ENCODE results near the gene RBCK1. TPM values are rescaled to one million over a fixed set of nuclear protein-coding genes. Genes with fewer than 3 reads are reported as not detected.
"Not testable (repeated sequence)": the region's sequence is repeated elsewhere in the genome, so short reads cannot be mapped to it uniquely, and the experiment has no call there.

Gene RBCK1
- total and polyA plus RNA-seq, 2 experiments from 2014 or later, result 72.3 to 129 TPM

DNA sequence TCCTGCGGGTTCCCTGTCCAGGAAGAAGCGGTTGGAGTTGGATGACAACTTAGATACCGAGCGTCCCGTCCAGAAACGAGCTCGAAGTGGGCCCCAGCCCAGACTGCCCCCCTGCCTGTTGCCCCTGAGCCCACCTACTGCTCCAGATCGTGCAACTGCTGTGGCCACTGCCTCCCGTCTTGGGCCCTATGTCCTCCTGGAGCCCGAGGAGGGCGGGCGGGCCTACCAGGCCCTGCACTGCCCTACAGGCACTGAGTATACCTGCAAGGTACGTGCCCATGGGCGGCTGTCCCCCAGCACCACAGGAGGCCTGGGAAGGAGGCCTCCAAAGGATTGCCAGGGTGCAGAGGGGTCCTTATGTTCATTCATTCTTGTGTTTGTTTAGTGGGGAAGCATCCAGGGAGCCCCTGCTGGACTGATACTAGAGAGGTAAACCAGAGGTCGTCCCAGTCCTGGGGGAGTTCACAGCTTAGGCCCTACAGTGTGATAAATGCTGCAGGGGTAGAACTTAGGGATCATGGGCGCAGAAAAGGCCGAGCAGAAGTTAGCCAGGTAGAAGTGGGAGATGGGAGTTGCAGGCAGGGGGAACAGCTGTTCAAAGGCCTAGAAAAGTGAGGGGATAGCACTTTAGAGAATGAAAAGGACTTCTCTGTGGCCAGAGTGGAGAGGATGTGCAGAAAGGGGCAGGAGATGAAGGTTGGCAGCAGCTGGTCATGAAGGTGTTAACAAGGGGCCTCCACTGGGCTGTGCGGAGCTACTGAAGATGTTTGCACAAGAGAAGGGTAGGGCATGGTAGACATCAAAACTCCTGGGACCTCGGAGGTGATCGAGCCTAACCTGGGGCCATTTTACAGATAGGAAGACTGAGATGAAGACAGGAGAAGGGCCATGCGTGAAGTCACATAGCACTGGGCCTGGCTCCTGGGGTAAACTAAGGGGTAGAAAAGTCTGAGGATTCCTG lies 19.8 kb upstream of the RBCK1 start:
- TF ChIP-seq EZH2phosphoT487 (IDR thresholded peaks at IDR 0.05; ENCODE audit: insufficient read depth, low read depth) (no peak), EZH2 (IDR thresholded peaks at IDR 0.05; ENCODE audit: insufficient read depth, poor library complexity, severe bottlenecking) (no peak)

DNA sequence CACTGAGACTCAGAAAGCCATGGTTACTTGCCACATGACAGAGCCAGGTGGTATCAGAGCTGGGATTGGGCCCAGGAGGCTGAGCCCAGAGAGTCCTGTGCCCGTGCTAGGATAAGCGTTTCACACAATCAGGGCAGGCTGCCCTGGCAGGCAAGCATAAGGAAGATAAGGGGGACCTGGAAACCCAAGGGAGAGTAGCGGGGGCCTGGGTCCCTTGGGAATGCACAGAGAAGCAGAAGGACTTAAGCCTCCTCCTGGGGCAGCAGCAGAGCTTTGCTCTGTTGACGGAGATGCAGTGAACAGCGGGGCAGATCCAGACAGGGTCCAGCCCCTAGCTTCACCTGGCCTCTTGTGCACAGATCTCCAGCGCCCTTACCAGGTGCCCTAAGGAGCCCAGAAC lies 18.9 kb upstream of the RBCK1 start:
- Histone ChIP-seq H3K27me3 (replicated peaks; ENCODE audit: insufficient read depth) (no peaks in the 10 kb centered on the region), H2AFZ (no peak overlapping the region), H3K27ac (no peak overlapping the region), H3K4me2 (ENCODE audit: unreplicated experiment) (no peak overlapping the region), H3K79me2 (ENCODE audit: insufficient read depth) (peaks cover 41% of the 10 kb centered on the region), H3K9me3 (ENCODE audit: low read depth) (no peaks in the 10 kb centered on the region), H3F3A (ENCODE audit: insufficient read depth) (no peaks in the 10 kb centered on the region), H3K4me1 (ENCODE audit: insufficient read depth) (no peaks in the 10 kb centered on the region), H3K9me2 (ENCODE audit: insufficient read depth) (no peaks in the 10 kb centered on the region), H4K20me1 (ENCODE audit: insufficient read depth) (peaks cover under 1% of the 10 kb centered on the region; the same call in 1 of the 2 replicates), H3K4me3 (no peak overlapping the region), H3K36me3 (ENCODE audit: low read depth) (peaks cover 72% of the 10 kb centered on the region), H3K9ac (no peak overlapping the region)
- TF ChIP-seq EZH2phosphoT487 (IDR thresholded peaks at IDR 0.05; ENCODE audit: insufficient read depth, low read depth), result no peak
- no peak for TF ChIP-seq EZH2 (IDR thresholded peaks at IDR 0.05; ENCODE audit: insufficient read depth, poor library complexity, severe bottlenecking)
- in situ Hi-C loops (cut with MboI), result no loop called here
- 96 to 99% methylated on average over 6 of the region's 6 CpGs for WGBS, 2 experiments (ENCODE audit: low coverage in 1 of 2, low lambda C conversion rate in 2 of 2, missing lambda C conversion rate in 2 of 2)
- DNase-seq, result no peak

More for the DNA sequence above, 19.8 kb upstream of the RBCK1 start:
- no peak overlapping the region for H3K4me3 ChIP-seq
- H3K79me2 ChIP-seq (ENCODE audit: insufficient read depth), result peaks cover 50% of the 10 kb centered on the region
- WGBS, 2 experiments (ENCODE audit: low coverage in 1 of 2, low lambda C conversion rate in 2 of 2, missing lambda C conversion rate in 2 of 2), result 90 to 93% methylated on average over 21 of the region's 21 CpGs
- H3K9ac ChIP-seq, result no peak overlapping the region
- H3K9me2 ChIP-seq (ENCODE audit: insufficient read depth), result no peaks in the 10 kb centered on the region
- no peaks in the 10 kb centered on the region for H3K4me1 ChIP-seq (ENCODE audit: insufficient read depth)
- no peaks in the 10 kb centered on the region for H3K9me3 ChIP-seq (ENCODE audit: low read depth)
- H3F3A ChIP-seq (ENCODE audit: insufficient read depth), result peaks cover 4% of the 10 kb centered on the region
- no peak overlapping the region for H2AFZ ChIP-seq
- no peaks in the 10 kb centered on the region for H3K27me3 ChIP-seq (replicated peaks; ENCODE audit: insufficient read depth)
- H4K20me1 ChIP-seq (ENCODE audit: insufficient read depth), result peaks cover 4% of the 10 kb centered on the region; the same call in 1 of the 2 replicates
- in situ Hi-C loops (cut with MboI), result no loop called here
- H3K36me3 ChIP-seq (ENCODE audit: low read depth), result peaks cover 63% of the 10 kb centered on the region
- no peak for DNase-seq
- H3K27ac ChIP-seq, result no peak overlapping the region
- no peak overlapping the region for H3K4me2 ChIP-seq (ENCODE audit: unreplicated experiment)

DNA sequence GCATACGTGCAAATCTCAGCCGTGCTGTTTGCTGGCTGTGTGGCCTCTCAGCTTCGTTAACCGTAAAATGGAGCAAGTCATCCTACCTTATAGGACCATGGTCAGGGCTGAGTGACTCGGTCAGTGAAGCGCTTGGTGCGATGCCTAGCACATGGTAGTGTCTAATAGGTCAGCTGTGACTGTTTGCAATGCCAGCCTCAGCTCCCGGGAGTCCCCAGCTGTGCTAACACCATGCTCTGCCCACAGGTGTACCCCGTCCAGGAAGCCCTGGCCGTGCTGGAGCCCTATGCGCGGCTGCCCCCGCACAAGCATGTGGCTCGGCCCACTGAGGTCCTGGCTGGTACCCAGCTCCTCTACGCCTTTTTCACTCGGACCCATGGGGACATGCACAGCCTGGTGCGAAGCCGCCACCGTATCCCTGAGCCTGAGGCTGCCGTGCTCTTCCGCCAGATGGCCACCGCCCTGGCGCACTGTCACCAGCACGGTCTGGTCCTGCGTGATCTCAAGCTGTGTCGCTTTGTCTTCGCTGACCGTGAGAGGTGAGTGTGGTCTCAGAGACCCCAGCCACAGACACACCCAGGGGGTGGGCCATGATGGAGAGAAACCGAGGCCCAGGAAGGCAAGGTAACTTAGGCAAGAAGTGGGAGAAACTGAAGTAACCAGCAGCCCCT lies 16.9 kb upstream of the RBCK1 start:
- no peaks in the 10 kb centered on the region for H4K20me1 ChIP-seq (ENCODE audit: insufficient read depth)
- DNase-seq, result no peak
- peaks cover 83% of the 10 kb centered on the region for H3K36me3 ChIP-seq (ENCODE audit: low read depth)
- TF ChIP-seq EZH2 (IDR thresholded peaks at IDR 0.05; ENCODE audit: insufficient read depth, poor library complexity, severe bottlenecking), result no peak
- H3K9me3 ChIP-seq (ENCODE audit: low read depth), result no peaks in the 10 kb centered on the region
- H3K9ac ChIP-seq, result no peak overlapping the region
- H3F3A ChIP-seq (ENCODE audit: insufficient read depth), result no peaks in the 10 kb centered on the region
- no peak overlapping the region for H2AFZ ChIP-seq
- H3K4me1 ChIP-seq (ENCODE audit: insufficient read depth), result no peaks in the 10 kb centered on the region
- H3K9me2 ChIP-seq (ENCODE audit: insufficient read depth), result no peaks in the 10 kb centered on the region
- WGBS, 2 experiments (ENCODE audit: low coverage in 1 of 2, low lambda C conversion rate in 2 of 2, missing lambda C conversion rate in 2 of 2), result 95 to 97% methylated on average over 29 of the region's 29 CpGs
- no peaks in the 10 kb centered on the region for H3K27me3 ChIP-seq (replicated peaks; ENCODE audit: insufficient read depth)
- H3K27ac ChIP-seq, result no peak overlapping the region
- in situ Hi-C loops (cut with MboI), result no loop called here
- H3K4me3 ChIP-seq, result no peak overlapping the region
- peaks cover 21% of the 10 kb centered on the region for H3K79me2 ChIP-seq (ENCODE audit: insufficient read depth)
- no peak overlapping the region for H3K4me2 ChIP-seq (ENCODE audit: unreplicated experiment)

DNA sequence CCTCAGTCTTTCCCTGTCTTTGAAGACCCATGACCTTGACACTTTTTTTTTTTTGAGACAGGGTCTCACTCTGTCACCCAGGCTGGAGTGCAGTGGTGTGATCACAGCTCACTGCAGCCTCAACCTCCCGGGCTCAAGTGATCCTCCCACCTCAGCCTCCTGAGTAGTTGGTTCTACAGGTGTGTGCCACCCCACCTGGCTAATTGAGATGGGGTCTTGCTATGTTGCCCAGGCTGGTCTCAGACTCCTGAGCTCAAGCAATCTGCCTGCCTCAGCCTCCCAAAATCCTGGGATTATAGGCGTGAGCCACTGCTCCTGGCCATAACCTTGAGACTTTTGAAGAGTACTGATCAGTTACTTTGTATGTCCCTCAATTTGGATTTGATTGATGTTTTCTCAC lies 14.8 kb upstream of the RBCK1 start:
- H4K20me1 ChIP-seq (ENCODE audit: insufficient read depth); H2AFZ ChIP-seq; H3K27me3 ChIP-seq (replicated peaks; ENCODE audit: insufficient read depth); DNase-seq; H3K79me2 ChIP-seq (ENCODE audit: insufficient read depth); H3K4me1 ChIP-seq (ENCODE audit: insufficient read depth); H3K4me2 ChIP-seq (ENCODE audit: unreplicated experiment); in situ Hi-C loops (cut with MboI); H3K9ac ChIP-seq; H3K27ac ChIP-seq; H3K4me3 ChIP-seq; H3K9me2 ChIP-seq (ENCODE audit: insufficient read depth); H3K9me3 ChIP-seq (ENCODE audit: low read depth); H3F3A ChIP-seq (ENCODE audit: insufficient read depth): not testable (repeated sequence)
- H3K36me3 ChIP-seq (ENCODE audit: low read depth), result peaks cover 81% of the 10 kb centered on the region
- 78 to 93% methylated on average over 2 of the region's 2 CpGs for WGBS, 2 experiments (ENCODE audit: low coverage in 1 of 2, low lambda C conversion rate in 2 of 2, missing lambda C conversion rate in 2 of 2)

Data from GM23248 (cell line).